HG03064 (cell line): ENCODE results near the gene DNAH2.

ENCODE experiments used
- ATAC-seq: cut with Tn5 transposase; IDR thresholded peaks from one replicate; pipeline ENCODE4 v1.9.1; 2021; ENCODE audit warnings: low read depth; ENCODE audit not compliant: unreplicated experiment

DNAH2 gene

GRCh38 chr17:7703584-7704479 is 13.7 kb upstream of the DNAH2 start:
- no peak for ATAC-seq

- ATAC-seq = no peak
Observed at GRCh38 chr17:7704601-7705268, 12.8 kb upstream of the DNAH2 start, which contains the start of gene EFNB3. TSS of gene EFNB3 (plus strand) at chr17:7705202. CDS start at chr17:7705599, 397 bp downstream.

GRCh38 chr17:7705269-7706255 is 12.0 kb upstream of the DNAH2 start:
- ATAC-seq = no peak

GRCh38 chr17:7706631-7707354 is 10.8 kb upstream of the DNAH2 start:
- no peak for ATAC-seq

- ATAC-seq = no peak
Observed at GRCh38 chr17:7707446-7707845, 10.1 kb upstream of the DNAH2 start.

- no peak for ATAC-seq
Observed at GRCh38 chr17:7707858-7708750, 9.4 kb upstream of the DNAH2 start.

GRCh38 chr17:7709031-7709430 is 8.5 kb upstream of the DNAH2 start:
- ATAC-seq = no peak

- no peak for ATAC-seq
Observed at GRCh38 chr17:7710301-7710700, 7.2 kb upstream of the DNAH2 start.

- ATAC-seq = no peak
Observed at GRCh38 chr17:7711051-7711755, 6.3 kb upstream of the DNAH2 start.

- ATAC-seq = no peak
Observed at GRCh38 chr17:7712111-7712771, 5.3 kb upstream of the DNAH2 start.

GRCh38 chr17:7713782-7714181 is 3.8 kb upstream of the DNAH2 start:
- ATAC-seq = no peak

- ATAC-seq = no peak
Observed at GRCh38 chr17:7714721-7715594, 2.6 kb upstream of the DNAH2 start.

GRCh38 chr17:7715936-7716886 is 1.3 kb upstream of the DNAH2 start:
- ATAC-seq = no peak

- no peak for ATAC-seq
Observed at GRCh38 chr17:7717756-7718350, 309 bp downstream of the DNAH2 start.

- ATAC-seq = no peak
Observed at GRCh38 chr17:7719661-7720060, 2.1 kb downstream of the DNAH2 start.
